Stimulated activated CD4-positive, alpha-beta T cell treated with anti-CD3 and anti-CD28 coated beads, Interleukin-12 subunit alpha, Interleukin-12 subunit beta, amount 100 ng/mL, for 24 hours (primary cell): ENCODE data around the gene CLIP4.

Experiments used
- DNase-seq, 2 experiments: peaks; one replicate each; pipeline ENCODE4 v3.0.0-alpha.2; 2020; ENCODE audit warnings: low read depth in 2 of 2

CLIP4 gene

GRCh38 chr2:29222381-29223179 lies 107.4 kb downstream of the CLIP4 start:
- DNase-seq: no peak

GRCh38 chr2:29223257-29223656 lies 108.0 kb downstream of the CLIP4 start:
- DNase-seq: no peak

GRCh38 chr2:29223851-29224692 lies 108.9 kb downstream of the CLIP4 start:
- DNase-seq: no peak

GRCh38 chr2:29224693-29225551 lies 109.7 kb downstream of the CLIP4 start:
- no peak for DNase-seq

DNA sequence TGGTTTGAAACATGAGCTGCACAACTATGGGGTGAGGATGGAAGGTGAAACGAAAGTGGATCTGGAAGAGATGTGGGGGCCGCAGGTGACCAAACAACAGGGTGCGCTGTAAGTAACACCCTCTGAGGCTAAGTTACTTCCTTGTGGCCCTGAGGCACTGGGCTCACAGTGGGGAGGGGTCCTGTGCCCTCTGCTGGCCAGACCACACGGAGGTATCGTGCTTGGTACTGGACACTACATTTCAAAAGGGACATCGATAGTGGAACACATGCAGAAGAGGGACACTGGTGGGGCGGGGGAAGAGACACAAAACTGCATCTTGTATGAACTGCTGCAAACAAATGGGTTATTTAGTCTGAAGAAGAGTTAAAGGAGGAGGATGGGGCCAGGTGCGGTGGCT lies 110.6 kb downstream of the CLIP4 start:
- DNase-seq: no peak

- no peak for DNase-seq
Measured at GRCh38 chr2:29226375-29226774, 111.2 kb downstream of the CLIP4 start.

- no peak for DNase-seq
Measured at GRCh38 chr2:29226808-29227207, 111.6 kb downstream of the CLIP4 start.

- DNase-seq: no peak
Measured at GRCh38 chr2:29227935-29228675, 112.9 kb downstream of the CLIP4 start.

- DNase-seq: no peak
Measured at GRCh38 chr2:29228947-29229346, 113.7 kb downstream of the CLIP4 start.

- no peak for DNase-seq
Measured at GRCh38 chr2:29229640-29230039, 114.4 kb downstream of the CLIP4 start.

DNA sequence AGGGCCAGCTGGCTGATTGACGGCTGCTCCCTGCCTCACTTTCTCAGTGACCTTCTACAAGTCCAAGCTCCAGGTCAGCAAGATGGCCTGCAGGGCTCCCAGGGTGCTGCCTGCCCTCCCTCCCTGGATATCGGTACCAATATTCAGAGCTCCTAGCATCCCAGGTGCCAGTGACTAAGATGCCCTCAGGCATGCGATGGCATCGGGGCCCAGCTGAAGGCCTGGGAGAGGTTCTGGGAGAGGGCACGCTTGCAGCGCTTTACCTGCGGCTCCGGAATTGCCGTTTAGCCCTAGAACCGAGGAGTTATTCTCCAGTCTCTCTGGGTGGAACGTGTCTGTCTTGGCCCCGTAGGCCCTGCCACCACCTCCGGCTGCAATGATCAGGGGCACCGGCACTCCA lies 116.8 kb downstream of the CLIP4 start:
- no peak for DNase-seq

- DNase-seq: no peak
Measured at GRCh38 chr2:29233428-29233827, 118.2 kb downstream of the CLIP4 start.

DNA sequence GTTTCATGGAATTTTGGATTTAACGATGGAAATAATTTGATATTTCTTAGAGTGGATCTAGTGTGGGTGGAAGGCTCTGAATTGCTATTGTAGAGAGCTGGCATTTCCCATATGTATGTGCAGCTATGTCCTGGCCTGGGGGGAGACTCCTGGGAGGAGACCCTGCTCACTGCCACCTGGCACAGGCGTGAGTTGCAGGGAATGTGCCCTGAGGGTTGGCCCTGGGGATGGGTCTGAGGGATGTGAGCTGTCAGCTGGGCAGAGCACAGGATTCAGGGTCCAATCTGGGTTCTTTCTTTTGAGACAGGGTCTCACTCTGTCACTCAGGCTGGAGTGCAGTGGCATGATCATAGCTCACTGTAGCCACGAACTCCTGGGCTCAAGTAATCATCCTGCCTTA lies 120.2 kb downstream of the CLIP4 start:
- no peak for DNase-seq

GRCh38 chr2:29236074-29236473 lies 120.9 kb downstream of the CLIP4 start:
- DNase-seq: no peak

DNA sequence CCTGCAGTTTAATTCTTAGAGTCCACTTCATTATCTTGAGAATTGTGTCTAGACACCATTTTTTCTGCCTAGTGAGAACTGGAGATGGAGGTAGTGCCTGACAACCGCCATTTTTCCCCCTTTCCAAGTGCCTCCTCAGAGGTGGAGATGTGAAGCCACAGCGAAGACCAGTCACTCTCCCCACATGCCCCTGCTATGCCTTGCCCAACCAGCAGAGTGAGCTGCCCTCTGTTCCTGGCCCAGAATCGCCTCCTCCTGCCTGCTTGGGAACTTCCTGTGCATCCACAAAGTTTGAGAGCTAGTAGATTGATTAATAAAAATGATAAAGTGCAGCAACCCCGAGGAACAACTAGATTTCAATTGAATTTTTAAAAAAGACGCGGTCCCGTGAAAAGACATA lies 123.3 kb downstream of the CLIP4 start:
- DNase-seq: no peak
